GM19328 (cell line): ENCODE measurements around the gene PPM1H.

Experiments
- ATAC-seq: cut with Tn5 transposase; IDR thresholded peaks from one replicate; pipeline ENCODE4 v1.9.1; 2021; ENCODE audit warnings: mild to moderate bottlenecking, moderate library complexity; ENCODE audit not compliant: unreplicated experiment

The PPM1H gene

GRCh38 chr12:62627181-62627580, 307.8 kb downstream of the PPM1H start:
- ATAC-seq, result no peak

GRCh38 chr12:62625228-62625627, 309.7 kb downstream of the PPM1H start:
- no peak for ATAC-seq

GRCh38 chr12:62622177-62622576, 312.8 kb downstream of the PPM1H start:
- no peak for ATAC-seq

- ATAC-seq, result no peak
Observed at GRCh38 chr12:62621101-62621638, 313.8 kb downstream of the PPM1H start.

- ATAC-seq, result no peak
Observed at GRCh38 chr12:62618930-62619329, 316.0 kb downstream of the PPM1H start.

- ATAC-seq, result no peak
Observed at GRCh38 chr12:62618319-62618718, 316.6 kb downstream of the PPM1H start.

GRCh38 chr12:62613081-62613480, 321.9 kb downstream of the PPM1H start:
- ATAC-seq, result no peak

- no peak for ATAC-seq
Observed at GRCh38 chr12:62606654-62607053, 328.3 kb downstream of the PPM1H start.

GRCh38 chr12:62605981-62606380, 329.0 kb downstream of the PPM1H start:
- ATAC-seq, result no peak

GRCh38 chr12:62604871-62605270, 330.1 kb downstream of the PPM1H start:
- ATAC-seq, result no peak

GRCh38 chr12:62604373-62604772, 330.6 kb downstream of the PPM1H start:
- ATAC-seq, result no peak

- ATAC-seq, result no peak
Observed at GRCh38 chr12:62603811-62604098, 331.2 kb downstream of the PPM1H start.

GRCh38 chr12:62603061-62603810, 331.7 kb downstream of the PPM1H start:
- peak; percentile 66 for ATAC-seq

GRCh38 chr12:62602255-62603060, 332.5 kb downstream of the PPM1H start:
- peak; percentile 57 for ATAC-seq

- no peak for ATAC-seq
Observed at GRCh38 chr12:62601765-62602164, 333.2 kb downstream of the PPM1H start.

GRCh38 chr12:62599854-62600437, 335.0 kb downstream of the PPM1H start:
- ATAC-seq, result no peak

- no peak for ATAC-seq
Observed at GRCh38 chr12:62598846-62599245, 336.1 kb downstream of the PPM1H start.

GRCh38 chr12:62597253-62597652, 337.7 kb downstream of the PPM1H start:
- ATAC-seq, result no peak
